HepG2 (cell line): Measurements from ENCODE around the gene CAPN10. TPM values are rescaled to one million over a fixed set of nuclear protein-coding genes. Genes with fewer than 3 reads are reported as not detected.

Experiments used
- BHLHE40 ChIP-seq: IDR thresholded peaks from 2 replicates; pipeline ENCODE4 v1.6.1; 2011; ENCODE audit warnings: low read length, improper control_type of control experiment
- HNRNPL ChIP-seq: fragments of 200-400 bp; formaldehyde crosslinking; IDR thresholded peaks from 2 replicates; pipeline ENCODE4 v1.6.1; 2017; ENCODE audit warnings: mild to moderate bottlenecking, low read depth, low read length
- KAT2B ChIP-seq: fragments of 150-350 bp; IDR thresholded peaks from 2 replicates; pipeline ENCODE4 v1.6.1; 2014; ENCODE audit warnings: low read depth, low read length, borderline replicate concordance
- KMT2B ChIP-seq: IDR thresholded peaks from 2 replicates; pipeline ENCODE4 v1.6.1; 2016; ENCODE audit warnings: missing genetic modification reagents, missing compliant biosample characterization
- MED1 ChIP-seq: sonication (generic); formaldehyde crosslinking; IDR thresholded peaks from 2 replicates; pipeline ENCODE4 v1.4.0; 2020; ENCODE audit warnings: missing genetic modification reagents
- MIER3 ChIP-seq: IDR thresholded peaks from 2 replicates; pipeline ENCODE4 v1.6.1; 2016; ENCODE audit warnings: missing compliant biosample characterization, borderline replicate concordance
- MLXIP ChIP-seq: sonication (generic); formaldehyde crosslinking; IDR thresholded peaks from 2 replicates; pipeline ENCODE4 v1.9.0; 2021; ENCODE audit warnings: missing genetic modification reagents, borderline replicate concordance
- NCOR1 ChIP-seq: fragments of 200-600 bp; sonication (generic); IDR thresholded peaks from 2 replicates; pipeline ENCODE4 v1.7.0; 2017; ENCODE audit warnings: antibody characterized with exemption, low read length, borderline replicate concordance
- SNAI1 ChIP-seq: sonication (generic); formaldehyde crosslinking; IDR thresholded peaks from 2 replicates; pipeline ENCODE4 v1.5.0; 2020; ENCODE audit warnings: mild to moderate bottlenecking, missing genetic modification reagents, borderline replicate concordance
- TGIF2 ChIP-seq: IDR thresholded peaks from 2 replicates; pipeline ENCODE4 v1.6.1; 2016; ENCODE audit warnings: control low read depth, missing compliant biosample characterization
- YEATS4 ChIP-seq: sonication (generic); formaldehyde crosslinking; IDR thresholded peaks from 2 replicates; pipeline ENCODE4 v1.4.0; 2020; ENCODE audit warnings: missing genetic modification reagents, borderline replicate concordance
- ZNF784 ChIP-seq: sonication (generic); formaldehyde crosslinking; IDR thresholded peaks from 2 replicates; pipeline ENCODE4 v1.5.1; 2020; ENCODE audit warnings: missing genetic modification reagents, mild to moderate bottlenecking, borderline replicate concordance
- ZSCAN25 ChIP-seq: sonication (generic); formaldehyde crosslinking; IDR thresholded peaks from 2 replicates; pipeline ENCODE4 v1.8.0; 2022; ENCODE audit warnings: mild to moderate bottlenecking, missing genetic modification reagents
- ZUFSP ChIP-seq: sonication (generic); formaldehyde crosslinking; IDR thresholded peaks from 2 replicates; pipeline ENCODE4 v1.9.0; 2021; ENCODE audit warnings: missing genetic modification reagents, mild to moderate bottlenecking, borderline replicate concordance
- polyA plus RNA-seq, 8 experiments: library from polyadenylated mRNA; depleted of rRNA in 3 of 8; stranded (reverse) in 7 of 8; unstranded in 1 of 8; fragments of >200 nt; fragmentation: Illumina TruSeq in 4 of 8; extraction: Trizol in 4 of 8; gene quantifications; 2 replicates each; pipeline versions ENCODE4 v1.2.1 to v1.2.3, GENCODE V29; 2011 to 2016; ENCODE audit warnings: low read depth in 4 of 8, missing spikeins in 1 of 8, mixed read lengths in 1 of 8; ENCODE audit not compliant: insufficient read depth in 1 of 8
- total RNA-seq, 5 experiments: library from RNA; depleted of rRNA; stranded (reverse); fragments of >200 nt; fragmentation: Illumina TruSeq; extraction: Trizol; gene quantifications; 2 replicates each; pipeline ENCODE4 v1.2.3, GENCODE V29; 2016; ENCODE audit warnings: low read depth in 1 of 5
- TF ChIP-seq, protein P1 (sequence below): sonication (generic); formaldehyde crosslinking; IDR thresholded peaks from 2 replicates; pipeline ENCODE4 v1.4.0; 2020; ENCODE audit warnings: mild to moderate bottlenecking, missing genetic modification reagents
- TF ChIP-seq, protein P2 (sequence below): sonication (generic); formaldehyde crosslinking; IDR thresholded peaks from 2 replicates; pipeline ENCODE4 v1.4.0; 2020; ENCODE audit warnings: low read depth, missing genetic modification reagents

The CAPN10 gene
- total and polyA plus RNA-seq, 2 of the 13 experiments (the other 11 are each of a cell fraction or from before 2014, with no cell fraction given) = 27.6 to 32.4 TPM

DNA sequence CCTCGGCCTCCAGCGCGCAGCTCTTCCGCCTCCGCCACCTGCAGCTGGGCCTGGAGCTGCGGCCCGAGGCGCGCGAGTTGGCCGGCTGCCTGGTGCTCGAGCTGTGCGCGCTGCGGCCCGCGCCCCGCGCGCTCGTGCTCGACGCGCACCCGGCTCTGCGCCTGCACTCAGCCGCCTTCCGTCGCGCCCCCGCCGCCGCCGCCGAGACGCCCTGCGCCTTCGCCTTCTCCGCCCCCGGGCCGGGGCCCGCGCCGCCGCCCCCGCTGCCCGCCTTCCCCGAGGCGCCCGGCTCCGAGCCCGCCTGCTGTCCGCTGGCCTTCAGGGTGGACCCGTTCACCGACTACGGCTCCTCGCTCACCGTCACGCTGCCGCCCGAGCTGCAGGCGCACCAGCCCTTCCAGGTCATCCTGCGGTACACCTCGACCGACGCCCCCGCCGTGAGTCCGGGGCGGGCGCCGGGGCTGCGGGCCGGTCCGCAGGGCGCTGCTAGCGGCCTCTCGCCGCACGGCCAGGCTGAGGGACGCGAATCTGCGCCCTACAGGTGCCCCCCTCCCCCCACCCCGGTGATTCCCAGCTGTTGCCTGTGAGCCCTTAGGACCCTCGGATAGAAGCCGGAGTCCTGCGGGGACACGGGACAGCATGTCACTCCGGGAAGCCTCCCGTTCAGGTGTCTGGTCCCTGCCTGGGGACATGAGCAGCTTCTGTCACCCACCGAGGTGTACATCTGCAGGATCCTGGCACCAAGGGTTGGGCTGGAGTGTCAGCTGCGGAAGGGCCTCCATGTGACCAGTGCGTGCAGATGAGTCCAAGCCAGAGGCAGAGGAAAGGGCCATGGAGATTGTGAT is 17.6 kb upstream of the CAPN10 start (continued):
- TF ChIP-seq BHLHE40 (0 out of 2 replicates have a peak, but pooled peaks have one; percentile 4), MIER3 (CRISPR knock-in tag) (no peak), ZSCAN25 (CRISPR knock-in tag) (no peak), KAT2B (no peak), SNAI1 (no peak), YEATS4 (no peak), KMT2B (CRISPR knock-in tag) (no peak), MED1 (CRISPR knock-in tag) (peak; percentile 66; the same call in 1 of the 2 replicates), TGIF2 (CRISPR knock-in tag) (peak; percentile 67), NCOR1 (no peak), ZNF784 (peak; percentile 43; the same call in 1 of the 2 replicates), MLXIP (CRISPR knock-in tag) (0 out of 2 replicates have a peak, but pooled peaks have one; percentile 55), HNRNPL (0 out of 2 replicates have a peak, but pooled peaks have one; percentile 53), ZUFSP (CRISPR knock-in tag) (no peak)
- TF ChIP-seq, protein P1, sequence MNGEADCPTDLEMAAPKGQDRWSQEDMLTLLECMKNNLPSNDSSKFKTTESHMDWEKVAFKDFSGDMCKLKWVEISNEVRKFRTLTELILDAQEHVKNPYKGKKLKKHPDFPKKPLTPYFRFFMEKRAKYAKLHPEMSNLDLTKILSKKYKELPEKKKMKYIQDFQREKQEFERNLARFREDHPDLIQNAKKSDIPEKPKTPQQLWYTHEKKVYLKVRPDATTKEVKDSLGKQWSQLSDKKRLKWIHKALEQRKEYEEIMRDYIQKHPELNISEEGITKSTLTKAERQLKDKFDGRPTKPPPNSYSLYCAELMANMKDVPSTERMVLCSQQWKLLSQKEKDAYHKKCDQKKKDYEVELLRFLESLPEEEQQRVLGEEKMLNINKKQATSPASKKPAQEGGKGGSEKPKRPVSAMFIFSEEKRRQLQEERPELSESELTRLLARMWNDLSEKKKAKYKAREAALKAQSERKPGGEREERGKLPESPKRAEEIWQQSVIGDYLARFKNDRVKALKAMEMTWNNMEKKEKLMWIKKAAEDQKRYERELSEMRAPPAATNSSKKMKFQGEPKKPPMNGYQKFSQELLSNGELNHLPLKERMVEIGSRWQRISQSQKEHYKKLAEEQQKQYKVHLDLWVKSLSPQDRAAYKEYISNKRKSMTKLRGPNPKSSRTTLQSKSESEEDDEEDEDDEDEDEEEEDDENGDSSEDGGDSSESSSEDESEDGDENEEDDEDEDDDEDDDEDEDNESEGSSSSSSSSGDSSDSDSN (CRISPR knock-in tag) = peak; percentile 88; the same call in 1 of the 2 replicates
- TF ChIP-seq, protein P2, sequence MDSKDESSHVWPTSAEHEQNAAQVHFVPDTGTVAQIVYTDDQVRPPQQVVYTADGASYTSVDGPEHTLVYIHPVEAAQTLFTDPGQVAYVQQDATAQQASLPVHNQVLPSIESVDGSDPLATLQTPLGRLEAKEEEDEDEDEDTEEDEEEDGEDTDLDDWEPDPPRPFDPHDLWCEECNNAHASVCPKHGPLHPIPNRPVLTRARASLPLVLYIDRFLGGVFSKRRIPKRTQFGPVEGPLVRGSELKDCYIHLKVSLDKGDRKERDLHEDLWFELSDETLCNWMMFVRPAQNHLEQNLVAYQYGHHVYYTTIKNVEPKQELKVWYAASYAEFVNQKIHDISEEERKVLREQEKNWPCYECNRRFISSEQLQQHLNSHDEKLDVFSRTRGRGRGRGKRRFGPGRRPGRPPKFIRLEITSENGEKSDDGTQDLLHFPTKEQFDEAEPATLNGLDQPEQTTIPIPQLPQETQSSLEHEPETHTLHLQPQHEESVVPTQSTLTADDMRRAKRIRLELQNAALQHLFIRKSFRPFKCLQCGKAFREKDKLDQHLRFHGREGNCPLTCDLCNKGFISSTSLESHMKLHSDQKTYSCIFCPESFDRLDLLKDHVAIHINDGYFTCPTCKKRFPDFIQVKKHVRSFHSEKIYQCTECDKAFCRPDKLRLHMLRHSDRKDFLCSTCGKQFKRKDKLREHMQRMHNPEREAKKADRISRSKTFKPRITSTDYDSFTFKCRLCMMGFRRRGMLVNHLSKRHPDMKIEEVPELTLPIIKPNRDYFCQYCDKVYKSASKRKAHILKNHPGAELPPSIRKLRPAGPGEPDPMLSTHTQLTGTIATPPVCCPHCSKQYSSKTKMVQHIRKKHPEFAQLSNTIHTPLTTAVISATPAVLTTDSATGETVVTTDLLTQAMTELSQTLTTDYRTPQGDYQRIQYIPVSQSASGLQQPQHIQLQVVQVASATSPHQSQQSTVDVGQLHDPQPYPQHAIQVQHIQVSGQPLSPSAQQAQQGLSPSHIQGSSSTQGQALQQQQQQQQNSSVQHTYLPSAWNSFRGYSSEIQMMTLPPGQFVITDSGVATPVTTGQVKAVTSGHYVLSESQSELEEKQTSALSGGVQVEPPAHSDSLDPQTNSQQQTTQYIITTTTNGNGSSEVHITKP (CRISPR knock-in tag) = no peak
